Nucleus accumbens (tissue), 56 donors: Measurements from ENCODE around the gene OR10A7.
"Not testable (repeated sequence)": the region's sequence is repeated elsewhere in the genome, so short reads cannot be mapped to it uniquely, and the experiment has no call there.

Source experiments
- DNase-seq, 56 donors: peaks; one replicate each; lab custom pipeline; 2025; lab: John Stamatoyannopoulos, UW

Gene OR10A7

GRCh38 chr12:55220725-55221124, at the start of gene OR10A7:
OR10A7 (plus strand) TSS chr12:55221025; CDS start chr12:55221025, 0 bp downstream.
- DNase-seq: no peak

- no peak for DNase-seq
Measured at GRCh38 chr12:55171445-55171844, 49.4 kb upstream of the OR10A7 start.

GRCh38 chr12:55171846-55172245, 49.0 kb upstream of the OR10A7 start:
- DNase-seq: not testable (repeated sequence)

DNA sequence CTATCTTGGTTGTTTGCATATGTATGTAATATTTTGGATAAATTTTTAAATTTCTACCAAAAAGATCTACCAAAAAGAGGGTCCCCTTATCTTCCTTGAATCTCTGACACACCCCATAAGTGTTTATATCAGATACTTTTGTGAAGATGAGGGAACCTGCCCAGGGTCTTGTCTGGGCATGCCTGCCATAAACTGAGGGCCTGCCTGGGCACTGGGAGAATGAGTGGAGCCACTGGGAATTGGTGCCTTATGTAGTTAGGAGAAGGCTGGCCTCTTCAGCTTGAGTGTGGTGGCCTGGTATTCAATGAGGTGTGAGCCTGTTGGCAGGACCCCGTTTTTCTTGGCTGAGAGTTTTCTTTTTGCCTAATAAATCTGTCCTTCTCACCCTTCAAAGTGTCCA, 48.1 kb upstream of the OR10A7 start:
- no peak for DNase-seq

- DNase-seq: no peak
Measured at GRCh38 chr12:55173456-55173855, 47.4 kb upstream of the OR10A7 start.

DNA sequence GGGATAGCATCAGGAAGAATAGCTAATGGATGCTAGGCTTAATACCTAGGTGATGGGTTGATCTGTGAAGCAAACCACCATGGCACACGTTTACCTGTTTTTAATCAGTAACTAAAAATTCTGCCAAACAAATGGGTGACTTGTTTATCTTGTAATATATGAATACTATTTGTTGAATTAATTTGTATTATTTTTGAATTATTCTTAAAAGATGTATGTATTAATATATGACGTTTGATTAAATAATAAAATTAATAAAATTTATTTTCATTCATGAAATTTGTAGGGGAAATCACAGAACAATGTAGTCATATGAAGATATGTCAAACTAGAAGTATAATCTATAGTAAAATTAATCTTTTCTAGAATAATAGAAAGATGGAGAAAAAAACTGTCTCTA, 32.3 kb upstream of the OR10A7 start:
- DNase-seq: no peak

DNA sequence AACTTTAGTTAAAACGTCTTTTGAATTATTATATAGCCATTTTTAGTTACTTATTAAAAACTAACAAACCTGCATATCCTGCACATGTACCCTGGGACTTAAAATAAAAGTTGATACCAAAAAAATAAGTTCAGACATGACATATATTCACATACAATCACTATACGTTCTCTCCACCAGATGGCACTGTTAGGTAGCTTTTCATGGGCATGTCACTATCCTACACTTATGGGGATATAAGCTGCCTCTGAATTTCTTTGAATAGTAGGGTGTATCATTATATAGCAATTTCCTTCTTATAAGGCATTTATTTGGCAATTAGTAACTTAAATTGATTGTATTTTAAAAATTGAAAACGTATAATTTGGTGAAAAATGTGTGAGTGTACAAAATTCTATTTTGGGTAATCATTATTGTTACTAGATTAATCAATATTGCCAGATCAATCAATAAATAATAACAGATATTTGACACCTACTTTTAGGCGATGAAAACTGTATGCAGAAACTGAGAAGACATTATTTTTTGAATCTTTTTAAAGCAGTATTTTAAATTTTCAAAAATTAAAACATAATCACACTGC, 31.8 kb upstream of the OR10A7 start:
- DNase-seq: peak in 12 of 56 donors; percentile 0 to 37 (median 5)

- DNase-seq: no peak
Measured at GRCh38 chr12:55194382-55194781, 26.4 kb upstream of the OR10A7 start.

- no peak for DNase-seq
Measured at GRCh38 chr12:55226523-55226922, 5.7 kb downstream of the OR10A7 start.

DNA sequence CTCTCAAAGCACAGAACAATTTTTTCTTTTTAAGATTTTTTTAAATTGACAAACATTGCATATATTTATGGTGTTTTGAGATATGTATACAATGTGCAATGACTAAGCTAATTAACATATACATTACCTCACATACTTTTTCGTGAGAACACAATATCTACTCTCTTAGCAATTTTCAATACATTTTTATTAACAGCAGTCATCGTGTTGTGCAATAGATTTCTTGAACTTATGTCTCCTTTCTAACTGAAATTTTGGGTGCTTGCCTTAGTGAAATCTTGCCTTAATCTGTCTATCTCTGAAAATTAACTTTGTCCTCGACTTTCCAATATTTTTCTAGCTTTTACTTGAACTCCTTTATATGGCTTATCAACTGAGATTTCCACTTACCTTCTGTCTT, 6.8 kb downstream of the OR10A7 start:
- no peak for DNase-seq

GRCh38 chr12:55244309-55244708, 23.5 kb downstream of the OR10A7 start, which contains the start of gene OR6C74:
OR6C74 (plus strand) TSS chr12:55244609; CDS start chr12:55247288, 2,679 bp downstream.
- DNase-seq: no peak

DNA sequence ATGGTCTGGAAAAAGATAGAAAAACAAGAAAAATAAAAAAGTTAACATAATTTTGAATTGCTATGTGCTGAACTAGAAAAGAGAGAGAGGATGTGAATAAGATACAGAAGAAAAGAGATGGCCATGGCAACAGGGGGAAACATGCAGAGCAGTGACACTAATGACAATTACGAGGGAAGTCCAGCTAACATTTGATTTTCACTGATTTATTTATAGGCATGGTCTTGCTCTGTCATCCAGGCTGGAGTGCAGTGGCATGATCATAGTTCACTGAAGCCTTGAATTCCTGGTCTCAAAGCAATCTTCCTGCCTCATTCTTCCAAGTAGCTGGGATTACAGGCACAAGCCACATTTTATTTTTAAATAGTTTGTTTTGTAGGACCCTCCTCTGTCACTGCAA, 25.3 kb downstream of the OR10A7 start:
- DNase-seq: no peak

GRCh38 chr12:55250944-55251343, 30.1 kb downstream of the OR10A7 start:
- no peak for DNase-seq

- DNase-seq: no peak
Measured at GRCh38 chr12:55253281-55253680, 32.5 kb downstream of the OR10A7 start.

- no peak for DNase-seq
Measured at GRCh38 chr12:55256831-55257230, 36.0 kb downstream of the OR10A7 start.

- DNase-seq: no peak
Measured at GRCh38 chr12:55258303-55258702, 37.5 kb downstream of the OR10A7 start.
